Mesendoderm (in vitro differentiated cells): ENCODE results near the gene PNMA8A. TPM values are rescaled to one million over a fixed set of nuclear protein-coding genes. Genes with fewer than 3 reads are reported as not detected.

Experiments
- DNase-seq: peaks from one replicate; pipeline ENCODE4 v3.0.0; 2013
- H2AK5ac ChIP-seq: 2 replicates; pipeline ENCODE4 v1.6.1; 2013; ENCODE audit warnings: low read length, inconsistent platforms
- H2BK120ac ChIP-seq: 2 replicates; pipeline ENCODE4 v1.6.1; 2013; ENCODE audit warnings: low read depth, mild to moderate bottlenecking, low read length, moderate library complexity, mixed read lengths
- H2BK15ac ChIP-seq: replicated peaks from 2 replicates; pipeline ENCODE4 v1.6.1; 2013; ENCODE audit warnings: low read depth, mild to moderate bottlenecking, moderate library complexity
- H2BK5ac ChIP-seq: 2 replicates; pipeline ENCODE4 v1.6.1; 2013; ENCODE audit warnings: low read length, inconsistent platforms
- H3K18ac ChIP-seq: 2 replicates; pipeline ENCODE4 v1.6.1; 2013; ENCODE audit warnings: mild to moderate bottlenecking, low read length, mixed read lengths
- H3K23ac ChIP-seq: one replicate; pipeline ENCODE4 v1.6.1; 2013; ENCODE audit warnings: low read length
- H3K27ac ChIP-seq: 2 replicates; pipeline ENCODE4 v1.5.1; 2013; ENCODE audit warnings: low read depth, mild to moderate bottlenecking, inconsistent platforms, low read length, moderate library complexity
- H3K27me3 ChIP-seq: 2 replicates; pipeline ENCODE4 v1.6.1; 2013; ENCODE audit warnings: low read length, control low read depth, mild to moderate bottlenecking, inconsistent platforms; ENCODE audit not compliant: insufficient read depth, poor library complexity
- H3K36me3 ChIP-seq: 2 replicates; pipeline ENCODE4 v1.6.1; 2013; ENCODE audit warnings: low read length, inconsistent platforms; ENCODE audit not compliant: control insufficient read depth, insufficient read depth
- H3K4ac ChIP-seq: one replicate; pipeline ENCODE4 v1.6.1; 2013; ENCODE audit warnings: low read depth, mild to moderate bottlenecking, low read length, moderate library complexity
- H3K4me1 ChIP-seq: 2 replicates; pipeline ENCODE4 v1.6.1; 2013; ENCODE audit warnings: low read depth, low read length, inconsistent platforms; ENCODE audit not compliant: control insufficient read depth
- H3K4me2 ChIP-seq: 2 replicates; pipeline ENCODE4 v1.6.1; 2013; ENCODE audit warnings: low read length
- H3K4me3 ChIP-seq: 2 replicates; pipeline ENCODE4 v1.5.1; 2013; ENCODE audit warnings: mild to moderate bottlenecking, low read length
- H3K56ac ChIP-seq: one replicate; pipeline ENCODE4 v1.6.1; 2013; ENCODE audit warnings: low read length
- H3K79me1 ChIP-seq: 2 replicates; pipeline ENCODE4 v1.6.1; 2013; ENCODE audit warnings: low read length, inconsistent platforms
- H3K79me2 ChIP-seq: 2 replicates; pipeline ENCODE4 v1.6.1; 2013; ENCODE audit warnings: mild to moderate bottlenecking, low read length; ENCODE audit not compliant: control insufficient read depth, insufficient read depth
- H3K9ac ChIP-seq: 2 replicates; pipeline ENCODE4 v1.6.1; 2013; ENCODE audit warnings: low read length, inconsistent platforms
- H4K5ac ChIP-seq: one replicate; pipeline ENCODE4 v1.6.1; 2013; ENCODE audit warnings: low read length
- H4K8ac ChIP-seq: one replicate; pipeline ENCODE4 v1.6.1; 2013; ENCODE audit warnings: low read depth, mild to moderate bottlenecking, control low read depth, low read length, moderate library complexity
- WGBS: extraction: QIAGEN DNeasy Blood & Tissue Kit; methylation state at CpG from one replicate; pipeline ENCODE4 v1.1.7; 2013; ENCODE audit warnings: low lambda C conversion rate, missing lambda C conversion rate; ENCODE audit not compliant: insufficient coverage; ENCODE audit errors: extremely low coverage; 5-methylcytosine and 5-hydroxymethylcytosine counted together
- polyA plus RNA-seq, 2 experiments: library from polyadenylated mRNA; stranded (reverse); fragments of 200-250 nt; gene quantifications; one replicate each; pipeline ENCODE4 v1.2.3, GENCODE V29; 2013

Gene PNMA8A
- 12.5 TPM for polyA plus RNA-seq (2013, experiment 1 of 2)
- 13.0 TPM for polyA plus RNA-seq (2013, experiment 2 of 2)

- Histone ChIP-seq H3K4ac (no peak within 1 kb of the TSS), H3K4me1 (peaks cover 2% of the 10 kb centered on the region), H3K27ac (no peak within 1 kb of the TSS), H4K8ac (no peak within 1 kb of the TSS), H4K5ac (no peak within 1 kb of the TSS), H3K23ac (no peak within 1 kb of the TSS), H3K18ac (no peak within 1 kb of the TSS), H3K9ac (peak within 1 kb of the TSS; percentile 78), H2BK5ac (no peak within 1 kb of the TSS), H2AK5ac (no peak within 1 kb of the TSS), H3K79me2 (no peaks in the 10 kb centered on the region), H3K4me3 (peak within 1 kb of the TSS; percentile 53), H3K79me1 (no peaks in the 10 kb centered on the region), H2BK120ac (no peak within 1 kb of the TSS), H3K27me3 (no peaks in the 10 kb centered on the region), H3K36me3 (no peaks in the 10 kb centered on the region), H3K4me2 (peak within 1 kb of the TSS; percentile 56), H3K56ac (peak within 1 kb of the TSS; percentile 87), H2BK15ac (no peak within 1 kb of the TSS)
- peak; percentile 91 for DNase-seq
- no CpG with 5 or more reads among the region's 57 CpGs for WGBS
These were observed at the start of gene PNMA8A for GRCh38 chr19:46471116-46471733. PNMA8A (minus strand) TSS chr19:46471563; CDS start chr19:46471035, 528 bp downstream.

- H2AK5ac ChIP-seq: no peak overlapping the region
- H3K4me3 ChIP-seq: no peak overlapping the region
- no peaks in the 10 kb centered on the region for H3K79me1 ChIP-seq
- H2BK5ac ChIP-seq: no peak overlapping the region
- H3K27me3 ChIP-seq: no peaks in the 10 kb centered on the region
- no peak overlapping the region for H4K5ac ChIP-seq
- H3K23ac ChIP-seq: no peak overlapping the region
- H3K4me1 ChIP-seq: no peaks in the 10 kb centered on the region
- WGBS: no CpG with 5 or more reads among the region's 6 CpGs
- no peak overlapping the region for H4K8ac ChIP-seq
- no peak overlapping the region for H3K18ac ChIP-seq
- no peak overlapping the region for H3K9ac ChIP-seq
- no peak overlapping the region for H3K56ac ChIP-seq
- no peak overlapping the region for H3K4me2 ChIP-seq
- no peak overlapping the region for H2BK15ac ChIP-seq
- no peaks in the 10 kb centered on the region for H3K79me2 ChIP-seq
- no peak overlapping the region for H2BK120ac ChIP-seq
- H3K27ac ChIP-seq: no peak overlapping the region
- DNase-seq: peak; percentile 67
- no peak overlapping the region for H3K4ac ChIP-seq
- H3K36me3 ChIP-seq: no peaks in the 10 kb centered on the region
These were observed 49.3 kb upstream of the PNMA8A start for GRCh38 chr19:46520616-46521015.

GRCh38 chr19:46517471-46517870 is 46.1 kb upstream of the PNMA8A start:
- Histone ChIP-seq H2AK5ac (no peak overlapping the region), H3K56ac (no peak overlapping the region), H3K9ac (no peak overlapping the region), H3K4me2 (no peak overlapping the region), H3K4ac (no peak overlapping the region), H3K27me3 (no peaks in the 10 kb centered on the region), H2BK5ac (no peak overlapping the region), H3K27ac (no peak overlapping the region), H3K79me1 (no peaks in the 10 kb centered on the region), H4K5ac (no peak overlapping the region), H4K8ac (no peak overlapping the region), H2BK15ac (no peak overlapping the region), H3K18ac (no peak overlapping the region), H3K36me3 (no peaks in the 10 kb centered on the region), H2BK120ac (no peak overlapping the region), H3K79me2 (no peaks in the 10 kb centered on the region), H3K4me1 (no peaks in the 10 kb centered on the region), H3K4me3 (no peak overlapping the region), H3K23ac (no peak overlapping the region)
- DNase-seq: no peak
- no CpG with 5 or more reads among the region's 6 CpGs for WGBS

GRCh38 chr19:46515879-46516350 is 44.6 kb upstream of the PNMA8A start:
- H2BK120ac ChIP-seq: no peak overlapping the region
- H3K27ac ChIP-seq: no peak overlapping the region
- H3K4me3 ChIP-seq: no peak overlapping the region
- no peak overlapping the region for H3K4me2 ChIP-seq
- no peaks in the 10 kb centered on the region for H3K79me2 ChIP-seq
- H3K56ac ChIP-seq: no peak overlapping the region
- no peak overlapping the region for H3K23ac ChIP-seq
- peak; percentile 67 for DNase-seq
- H4K5ac ChIP-seq: no peak overlapping the region
- H2AK5ac ChIP-seq: no peak overlapping the region
- no peaks in the 10 kb centered on the region for H3K4me1 ChIP-seq
- no peaks in the 10 kb centered on the region for H3K36me3 ChIP-seq
- no peaks in the 10 kb centered on the region for H3K27me3 ChIP-seq
- no peak overlapping the region for H3K9ac ChIP-seq
- H3K79me1 ChIP-seq: no peaks in the 10 kb centered on the region
- H2BK15ac ChIP-seq: no peak overlapping the region
- H2BK5ac ChIP-seq: no peak overlapping the region
- H3K18ac ChIP-seq: no peak overlapping the region
- H4K8ac ChIP-seq: no peak overlapping the region
- WGBS: no CpG with 5 or more reads among the region's 6 CpGs
- H3K4ac ChIP-seq: no peak overlapping the region

GRCh38 chr19:46515290-46515609 is 43.9 kb upstream of the PNMA8A start:
- no CpG with 5 or more reads among the region's 3 CpGs for WGBS
- DNase-seq: no peak
- H2AK5ac ChIP-seq: no peak overlapping the region
- H2BK15ac ChIP-seq: no peak overlapping the region
- H4K8ac ChIP-seq: no peak overlapping the region
- H3K56ac ChIP-seq: no peak overlapping the region
- no peak overlapping the region for H4K5ac ChIP-seq
- no peak overlapping the region for H3K4ac ChIP-seq
- H3K36me3 ChIP-seq: no peaks in the 10 kb centered on the region
- H3K79me2 ChIP-seq: no peaks in the 10 kb centered on the region
- H3K4me1 ChIP-seq: no peaks in the 10 kb centered on the region
- H3K4me3 ChIP-seq: no peak overlapping the region
- H2BK5ac ChIP-seq: no peak overlapping the region
- H3K27ac ChIP-seq: no peak overlapping the region
- H3K23ac ChIP-seq: no peak overlapping the region
- no peaks in the 10 kb centered on the region for H3K27me3 ChIP-seq
- H3K9ac ChIP-seq: no peak overlapping the region
- H3K79me1 ChIP-seq: no peaks in the 10 kb centered on the region
- H3K18ac ChIP-seq: no peak overlapping the region
- H2BK120ac ChIP-seq: no peak overlapping the region
- no peak overlapping the region for H3K4me2 ChIP-seq
